Breast epithelium (tissue), 4 donors: ENCODE measurements around the gene SPEN. TPM values are rescaled to one million over a fixed set of nuclear protein-coding genes. Genes with fewer than 3 reads are reported as not detected.
A peak's percentile ranks its signal among the peaks of the same experiment; 100 is the strongest.
"Not testable (repeated sequence)": the region's sequence is repeated elsewhere in the genome, so short reads cannot be mapped to it uniquely, and the experiment has no call there.

ENCODE experiments used
- DNase-seq, 2 donors: peaks; one replicate each; pipeline ENCODE4 v3.0.0-alpha.2; 2019; ENCODE audit warnings: low spot score in 2 of 2
- H3K27ac ChIP-seq, 2 donors: fragments of 200-600 bp; sonication (generic) in 1 of 2; one replicate each; pipeline ENCODE4 v1.5.1; 2016 to 2019; ENCODE audit warnings: mild to moderate bottlenecking in 1 of 2
- H3K27me3 ChIP-seq, 2 donors: fragments of 200-600 bp; sonication (generic) in 1 of 2; one replicate each; pipeline versions ENCODE4 v1.5.1 to v1.6.0; 2017 to 2019; ENCODE audit warnings: control low read depth in 1 of 2, mild to moderate bottlenecking in 1 of 2
- H3K36me3 ChIP-seq: fragments of 200-600 bp; one replicate; pipeline ENCODE4 v1.5.1; 2019
- H3K4me1 ChIP-seq, 2 donors: fragments of 200-600 bp; sonication (generic); one replicate each; pipeline ENCODE4 v1.5.1; 2016 to 2019; ENCODE audit warnings: control low read depth in 1 of 2
- H3K4me3 ChIP-seq, 3 donors: fragments of 200-600 bp; sonication (generic); 1 replicate in 2 of 3; 2 replicates in 1 of 3; pipeline ENCODE4 v1.5.1; 2016 to 2019; ENCODE audit warnings: mild to moderate bottlenecking in 3 of 3, moderate library complexity in 2 of 3
- H3K9me3 ChIP-seq, 2 donors: fragments of 200-600 bp; sonication (generic) in 1 of 2; one replicate each; pipeline ENCODE4 v1.5.1; 2016 to 2019; ENCODE audit warnings: control low read depth in 1 of 2
- POLR2A ChIP-seq: fragments of 450-650 bp; IDR thresholded peaks from one replicate; pipeline ENCODE4 v1.6.1; 2016; ENCODE audit warnings: antibody characterized with exemption, mild to moderate bottlenecking, moderate library complexity
- POLR2AphosphoS5 ChIP-seq, 3 donors: sonication (generic); formaldehyde crosslinking; IDR thresholded peaks; one replicate each; pipeline ENCODE4 v1.6.1; 2017; ENCODE audit warnings: antibody characterized with exemption in 3 of 3
- intact Hi-C: fragments of 100-400 bp; cut with DNase I; formaldehyde crosslinking; loops from one replicate; pipeline ENCODE4 v1.15.1; 2023; ENCODE audit warnings: low total_unique reads
- total RNA-seq, 3 donors: library from RNA; depleted of rRNA; stranded (reverse); fragments of >200 nt; gene quantifications; one replicate each; pipeline ENCODE4 v1.1.0, GENCODE V29; 2016
- TF ChIP-seq, protein P1 (sequence below), 3 donors: fragments of 450-650 bp; IDR thresholded peaks; one replicate each; pipeline ENCODE4 v1.5.1; 2016 to 2017; ENCODE audit warnings: antibody characterized with exemption in 3 of 3, mild to moderate bottlenecking in 3 of 3, moderate library complexity in 3 of 3

SPEN gene
- total RNA-seq, 3 donors from 2014 or later: 46.9 to 56.6 (median 51.2) TPM

DNA sequence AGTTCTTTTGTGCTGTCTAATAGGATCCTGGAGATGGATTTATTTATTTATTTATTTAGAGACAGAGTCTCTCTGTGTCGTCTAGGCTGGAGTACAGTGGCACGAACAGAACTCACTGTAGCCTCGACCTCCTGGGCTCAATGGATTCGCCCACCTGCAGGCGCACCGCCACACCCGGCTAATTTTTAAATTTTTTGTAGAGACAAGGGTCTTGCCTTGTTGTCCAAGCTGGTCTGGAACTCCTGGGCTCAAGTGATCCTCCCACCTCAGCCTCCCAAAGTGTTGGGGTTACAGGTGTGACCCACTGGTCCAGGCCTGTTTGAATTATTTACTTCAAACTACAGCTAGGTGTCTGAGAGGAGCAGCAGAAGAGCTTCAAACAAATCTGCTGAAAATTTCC, 9.6 kb upstream of the SPEN start:
- DNase-seq: no peak
- no peaks in the 10 kb centered on the region for H3K36me3 ChIP-seq
- H3K9me3 ChIP-seq: no peaks in the 10 kb centered on the region
- H3K27ac ChIP-seq: no peak overlapping the region
- intact Hi-C loops: no loop called here
- no peaks in the 10 kb centered on the region for H3K4me1 ChIP-seq
- TF ChIP-seq POLR2AphosphoS5 (IDR thresholded peaks at IDR 0.05): no peak
- no peaks in the 10 kb centered on the region for H3K27me3 ChIP-seq
- no peak overlapping the region for H3K4me3 ChIP-seq

DNA sequence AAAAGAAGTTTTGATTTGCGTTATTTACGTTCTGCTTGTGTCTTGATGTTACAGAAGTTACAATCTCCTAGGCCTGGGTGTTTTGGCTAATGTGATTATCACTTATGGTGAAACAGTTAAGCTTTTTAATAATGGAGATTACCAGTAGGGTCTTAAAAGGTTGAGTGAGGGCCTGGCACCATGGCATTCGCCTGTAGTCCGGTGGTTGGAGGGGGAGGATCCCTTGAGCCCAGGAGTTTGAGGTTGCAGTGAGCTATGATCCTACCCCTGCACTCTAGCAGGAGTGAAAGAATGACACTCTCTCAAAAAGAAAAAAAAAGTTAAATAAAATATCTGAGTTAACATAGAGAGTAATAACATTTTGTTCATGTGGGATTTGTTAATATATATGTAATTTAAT, 8.8 kb upstream of the SPEN start:
- Histone ChIP-seq H3K9me3 (no peaks in the 10 kb centered on the region), H3K27me3 (no peaks in the 10 kb centered on the region), H3K27ac (no peak overlapping the region), H3K36me3 (no peaks in the 10 kb centered on the region), H3K4me3 (no peak overlapping the region), H3K4me1 (no peaks in the 10 kb centered on the region)
- TF ChIP-seq, protein P1, sequence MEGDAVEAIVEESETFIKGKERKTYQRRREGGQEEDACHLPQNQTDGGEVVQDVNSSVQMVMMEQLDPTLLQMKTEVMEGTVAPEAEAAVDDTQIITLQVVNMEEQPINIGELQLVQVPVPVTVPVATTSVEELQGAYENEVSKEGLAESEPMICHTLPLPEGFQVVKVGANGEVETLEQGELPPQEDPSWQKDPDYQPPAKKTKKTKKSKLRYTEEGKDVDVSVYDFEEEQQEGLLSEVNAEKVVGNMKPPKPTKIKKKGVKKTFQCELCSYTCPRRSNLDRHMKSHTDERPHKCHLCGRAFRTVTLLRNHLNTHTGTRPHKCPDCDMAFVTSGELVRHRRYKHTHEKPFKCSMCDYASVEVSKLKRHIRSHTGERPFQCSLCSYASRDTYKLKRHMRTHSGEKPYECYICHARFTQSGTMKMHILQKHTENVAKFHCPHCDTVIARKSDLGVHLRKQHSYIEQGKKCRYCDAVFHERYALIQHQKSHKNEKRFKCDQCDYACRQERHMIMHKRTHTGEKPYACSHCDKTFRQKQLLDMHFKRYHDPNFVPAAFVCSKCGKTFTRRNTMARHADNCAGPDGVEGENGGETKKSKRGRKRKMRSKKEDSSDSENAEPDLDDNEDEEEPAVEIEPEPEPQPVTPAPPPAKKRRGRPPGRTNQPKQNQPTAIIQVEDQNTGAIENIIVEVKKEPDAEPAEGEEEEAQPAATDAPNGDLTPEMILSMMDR (IDR thresholded peaks at IDR 0.05): no peak
- intact Hi-C loops: no loop called here
- DNase-seq: no peak

DNA sequence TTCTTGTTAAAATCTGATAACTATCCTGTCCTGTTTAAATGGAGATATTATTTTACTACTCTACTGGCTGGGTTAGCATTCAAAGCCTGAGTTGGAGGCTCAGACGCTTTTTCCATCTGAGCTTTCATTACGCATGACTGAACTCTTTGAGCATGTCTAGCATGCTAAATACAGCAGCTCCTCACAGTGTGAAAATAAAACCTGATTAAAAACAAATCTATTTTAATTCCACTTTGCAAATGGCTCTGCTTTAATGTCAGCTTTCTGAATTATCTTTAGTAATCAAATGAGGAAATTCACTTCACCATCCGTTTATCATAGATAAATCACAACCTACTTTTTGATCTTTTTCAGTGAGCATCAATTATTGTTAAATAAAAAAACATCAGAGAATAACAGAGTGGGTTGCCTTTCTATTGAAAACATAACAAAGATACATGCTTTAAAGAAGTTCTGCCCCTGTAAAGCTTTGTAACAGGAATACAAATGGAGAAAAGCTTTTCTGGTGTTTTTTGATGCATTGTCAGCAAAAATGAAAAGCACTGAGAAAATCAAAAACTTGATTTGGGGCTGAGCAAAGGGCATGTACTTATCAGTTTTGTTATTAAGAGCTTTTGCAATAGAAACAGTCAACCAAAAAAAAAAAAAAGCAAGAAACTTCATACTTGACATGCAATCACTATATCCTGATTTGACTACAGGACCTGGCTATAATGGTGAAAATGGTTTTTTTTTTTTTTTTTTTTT, 3.5 kb upstream of the SPEN start:
- no peaks in the 10 kb centered on the region for H3K4me1 ChIP-seq
- no peaks in the 10 kb centered on the region for H3K36me3 ChIP-seq
- intact Hi-C loops: no loop called here
- no peak for DNase-seq
- no peaks in the 10 kb centered on the region for H3K27me3 ChIP-seq
- H3K27ac ChIP-seq: no peak overlapping the region
- H3K4me3 ChIP-seq: no peak overlapping the region
- TF ChIP-seq POLR2AphosphoS5 (IDR thresholded peaks at IDR 0.05): no peak
- TF ChIP-seq, protein P1 (IDR thresholded peaks at IDR 0.05): no peak
- no peak for TF ChIP-seq POLR2A
- H3K9me3 ChIP-seq: no peaks in the 10 kb centered on the region

DNA sequence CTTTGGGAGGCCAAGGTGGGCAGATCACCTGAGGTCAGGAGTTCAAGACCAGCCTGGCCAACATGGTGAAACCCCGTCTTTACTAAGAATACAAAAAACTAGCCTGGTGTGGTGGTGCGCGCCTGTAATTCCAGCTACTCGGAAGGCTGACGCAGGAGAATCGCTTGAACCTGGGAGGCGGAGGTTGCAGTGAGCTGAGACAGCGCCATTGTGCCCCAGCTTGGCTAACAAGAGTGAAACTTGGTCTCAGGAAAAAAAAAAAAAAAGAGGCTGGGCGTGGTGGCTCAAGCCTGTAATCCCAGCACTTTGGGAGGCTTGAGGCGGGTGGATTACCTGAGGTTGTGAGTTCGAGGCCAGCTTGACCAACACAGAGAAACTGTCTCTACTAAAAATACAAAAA, 1.5 kb upstream of the SPEN start:
- H3K9me3 ChIP-seq, H3K4me3 ChIP-seq, H3K27me3 ChIP-seq, DNase-seq, H3K4me1 ChIP-seq, H3K27ac ChIP-seq, intact Hi-C loops, H3K36me3 ChIP-seq: not testable (repeated sequence)

DNA sequence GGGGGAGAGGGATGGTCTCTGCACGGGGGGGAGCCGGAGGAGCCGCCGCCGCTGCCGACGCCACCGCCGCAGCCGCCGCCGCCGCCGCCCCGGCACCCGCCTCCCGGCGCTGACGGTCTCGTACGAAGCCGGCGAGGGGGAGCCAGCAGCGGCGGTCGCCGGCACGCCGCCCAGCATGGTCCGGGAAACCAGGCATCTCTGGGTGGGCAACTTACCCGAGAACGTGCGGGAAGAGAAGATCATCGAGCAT, 311 bp downstream of the SPEN start:
- no peak for TF ChIP-seq POLR2A
- TF ChIP-seq, protein P1 (IDR thresholded peaks at IDR 0.05): no peak
- peak overlapping the region; percentile 96 to 98 for H3K27ac ChIP-seq
- no peaks in the 10 kb centered on the region for H3K27me3 ChIP-seq
- H3K4me3 ChIP-seq: peak overlapping the region; percentile 84 to 95 (median 94)
- H3K4me1 ChIP-seq: peaks cover 0 to 7% of the 10 kb centered on the region in 2 donors
- H3K36me3 ChIP-seq: no peaks in the 10 kb centered on the region
- DNase-seq: no peak
- intact Hi-C loops: loop anchor here (1.0 kb wide), 1 partner anchor 47 kb away; no protein-coding TSS in a partner anchor
- no peaks in the 10 kb centered on the region for H3K9me3 ChIP-seq

DNA sequence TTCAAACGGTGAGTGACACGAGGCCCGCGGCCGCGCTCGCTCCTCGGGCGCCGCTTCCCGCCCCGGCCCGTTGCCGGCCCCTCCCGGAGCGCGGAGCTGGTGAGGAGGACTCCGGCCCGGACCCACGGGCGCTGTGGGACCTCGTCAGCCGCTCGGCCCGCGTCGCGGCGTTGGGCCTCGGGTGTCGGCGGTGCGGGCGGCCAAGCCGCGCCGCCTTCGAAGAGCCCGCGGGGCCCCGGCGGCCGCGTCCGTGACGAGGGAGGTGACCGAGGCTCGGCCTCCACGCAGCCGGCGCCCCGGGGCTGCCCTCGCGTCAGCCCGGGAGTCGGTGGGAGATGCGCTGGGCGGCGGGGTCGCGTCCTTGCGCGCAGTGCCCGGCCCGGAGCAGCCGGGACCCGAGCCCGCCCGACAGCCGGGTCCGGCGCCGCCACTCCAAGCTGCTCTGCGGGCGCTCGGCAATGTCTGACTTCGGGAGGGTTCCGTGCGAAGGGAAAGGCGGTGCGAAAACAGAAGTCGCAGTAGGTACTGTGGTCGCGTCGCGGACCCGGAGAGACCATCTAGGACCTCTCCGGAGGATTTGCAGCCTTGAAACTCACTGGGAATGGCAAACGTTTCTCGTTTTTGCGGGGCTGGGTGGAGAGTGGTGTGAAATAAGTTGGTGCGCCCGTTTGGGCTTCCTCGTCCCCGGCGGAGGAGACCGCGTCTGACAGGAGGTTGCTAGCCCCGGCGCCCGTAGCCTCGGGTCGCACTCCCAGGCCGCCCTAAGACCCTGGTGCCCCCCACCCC, 829 bp downstream of the SPEN start:
- H3K36me3 ChIP-seq: no peaks in the 10 kb centered on the region
- H3K27me3 ChIP-seq: no peaks in the 10 kb centered on the region
- peak overlapping the region; percentile 96 to 98 for H3K27ac ChIP-seq
- no peaks in the 10 kb centered on the region for H3K9me3 ChIP-seq
- intact Hi-C loops: loop anchor here (1.0 kb wide), 1 partner anchor 47 kb away; no protein-coding TSS in a partner anchor
- no peak for TF ChIP-seq POLR2A
- TF ChIP-seq POLR2AphosphoS5 (IDR thresholded peaks at IDR 0.05): peak in 1 of 3 donors; percentile 36
- H3K4me1 ChIP-seq: peaks cover 0 to 7% of the 10 kb centered on the region in 2 donors
- no peak for DNase-seq
- peak overlapping the region; percentile 84 to 95 (median 94) for H3K4me3 ChIP-seq
